ENCODE data around the gene MT3. TPM values are rescaled to one million over a fixed set of nuclear protein-coding genes. Genes with fewer than 3 reads are reported as not detected.
A peak's percentile ranks its signal among the peaks of the same experiment; 100 is the strongest.

The MT3 gene
- total RNA-seq, 1 experiment from 2014 or later = not detected

- intact Hi-C loops (cut with micrococcal nuclease; ENCODE audit: unreplicated experiment) = loop anchor here (2.0 kb wide), 1 partner anchor 20 kb away; no protein-coding TSS in a partner anchor
- no peaks in the 10 kb centered on the region for H4K20me1 ChIP-seq (ENCODE audit: insufficient read depth)
- peaks cover 13% of the 10 kb centered on the region for H3K4me1 ChIP-seq (replicated peaks; ENCODE audit: insufficient read depth)
- no peaks in the 10 kb centered on the region for H3K9me2 ChIP-seq (ENCODE audit: insufficient read depth)
- no peak for DNase-seq
- 0 out of 2 replicates have a peak overlapping the region, but pooled peaks have one; percentile 17 for H2AFZ ChIP-seq
- no TSS peak for BruUV-seq (replicated peaks)
- H3K27me3 ChIP-seq (ENCODE audit: insufficient read depth, low read depth) = no peaks in the 10 kb centered on the region
- H3K79me2 ChIP-seq (ENCODE audit: low read depth) = no peaks in the 10 kb centered on the region
- H3K4me3 ChIP-seq = no peak overlapping the region
- no peaks in the 10 kb centered on the region for H3K9me3 ChIP-seq (ENCODE audit: insufficient read depth, low read depth)
- H3K36me3 ChIP-seq (ENCODE audit: low read depth) = no peaks in the 10 kb centered on the region
- H3F3A ChIP-seq (ENCODE audit: insufficient read depth, low read depth) = peaks cover 8% of the 10 kb centered on the region; the same call in 1 of the 2 replicates
- ChIA-PET CTCF (interaction anchor here (0.7 kb wide), 1 partner anchor 50 kb away, joined by 4 read pairs; no protein-coding TSS in a partner anchor), POLR2A (ENCODE audit: unreplicated experiment) (interaction anchor here (0.7 kb wide), 1 partner anchor 407 kb away, joined by 7 read pairs; no protein-coding TSS in a partner anchor)
- H3K27ac ChIP-seq = peak overlapping the region; percentile 62
- H3K4me2 ChIP-seq = peak overlapping the region; percentile 62
- TF ChIP-seq EZH2 (IDR thresholded peaks at IDR 0.05; ENCODE audit: low read depth) (no peak), CTCF (conservative IDR thresholded peaks at IDR 0.05) (no peak)
Observed at GRCh38 chr16:56626685-56627084, 37.4 kb downstream of the MT3 start.

- H3K27me3 ChIP-seq (ENCODE audit: insufficient read depth, low read depth) = no peaks in the 10 kb centered on the region
- no peak overlapping the region for H3K4me2 ChIP-seq
- H3K79me2 ChIP-seq (ENCODE audit: low read depth) = no peaks in the 10 kb centered on the region
- TF ChIP-seq CTCF (conservative IDR thresholded peaks at IDR 0.05) (no peak), EZH2 (IDR thresholded peaks at IDR 0.05; ENCODE audit: low read depth) (no peak)
- H3K4me3 ChIP-seq = no peak overlapping the region
- no peaks in the 10 kb centered on the region for H3K36me3 ChIP-seq (ENCODE audit: low read depth)
- DNase-seq = no peak
- peaks cover 8% of the 10 kb centered on the region; the same call in 1 of the 2 replicates for H3F3A ChIP-seq (ENCODE audit: insufficient read depth, low read depth)
- no peak overlapping the region for H3K27ac ChIP-seq
- intact Hi-C loops (cut with micrococcal nuclease; ENCODE audit: unreplicated experiment) = no loop called here
- H3K9me3 ChIP-seq (ENCODE audit: insufficient read depth, low read depth) = no peaks in the 10 kb centered on the region
- H4K20me1 ChIP-seq (ENCODE audit: insufficient read depth) = no peaks in the 10 kb centered on the region
- ChIA-PET POLR2A (ENCODE audit: unreplicated experiment) (no interaction called here), CTCF (no interaction called here)
- H2AFZ ChIP-seq = no peak overlapping the region
- H3K4me1 ChIP-seq (replicated peaks; ENCODE audit: insufficient read depth) = peaks cover 7% of the 10 kb centered on the region
- H3K9me2 ChIP-seq (ENCODE audit: insufficient read depth) = no peaks in the 10 kb centered on the region
- no TSS peak for BruUV-seq (replicated peaks)
Observed at GRCh38 chr16:56628486-56629350, 39.4 kb downstream of the MT3 start.

GRCh38 chr16:56629531-56629930, 40.2 kb downstream of the MT3 start:
- Histone ChIP-seq H3K27ac (no peak overlapping the region), H3K9me2 (ENCODE audit: insufficient read depth) (no peaks in the 10 kb centered on the region), H3K79me2 (ENCODE audit: low read depth) (no peaks in the 10 kb centered on the region), H4K20me1 (ENCODE audit: insufficient read depth) (no peaks in the 10 kb centered on the region), H2AFZ (no peak overlapping the region), H3F3A (ENCODE audit: insufficient read depth, low read depth) (peaks cover 8% of the 10 kb centered on the region; the same call in 1 of the 2 replicates), H3K4me3 (no peak overlapping the region), H3K9me3 (ENCODE audit: insufficient read depth, low read depth) (no peaks in the 10 kb centered on the region), H3K36me3 (ENCODE audit: low read depth) (no peaks in the 10 kb centered on the region), H3K4me2 (no peak overlapping the region), H3K4me1 (replicated peaks; ENCODE audit: insufficient read depth) (peaks cover 7% of the 10 kb centered on the region), H3K27me3 (ENCODE audit: insufficient read depth, low read depth) (no peaks in the 10 kb centered on the region)
- intact Hi-C loops (cut with micrococcal nuclease; ENCODE audit: unreplicated experiment) = no loop called here
- TF ChIP-seq CTCF (conservative IDR thresholded peaks at IDR 0.05) (no peak), EZH2 (IDR thresholded peaks at IDR 0.05; ENCODE audit: low read depth) (no peak)
- DNase-seq = no peak
- CTCF ChIA-PET = no interaction called here
- POLR2A ChIA-PET (ENCODE audit: unreplicated experiment) = no interaction called here
- BruUV-seq (replicated peaks) = no TSS peak

Data from PC-9 (cell line).